Measurements from ENCODE around the gene SLC5A12. TPM values are rescaled to one million over a fixed set of nuclear protein-coding genes. Genes with fewer than 3 reads are reported as not detected.

The SLC5A12 gene
- polyA plus RNA-seq, 1 donor from 2014 or later = not detected

DNA sequence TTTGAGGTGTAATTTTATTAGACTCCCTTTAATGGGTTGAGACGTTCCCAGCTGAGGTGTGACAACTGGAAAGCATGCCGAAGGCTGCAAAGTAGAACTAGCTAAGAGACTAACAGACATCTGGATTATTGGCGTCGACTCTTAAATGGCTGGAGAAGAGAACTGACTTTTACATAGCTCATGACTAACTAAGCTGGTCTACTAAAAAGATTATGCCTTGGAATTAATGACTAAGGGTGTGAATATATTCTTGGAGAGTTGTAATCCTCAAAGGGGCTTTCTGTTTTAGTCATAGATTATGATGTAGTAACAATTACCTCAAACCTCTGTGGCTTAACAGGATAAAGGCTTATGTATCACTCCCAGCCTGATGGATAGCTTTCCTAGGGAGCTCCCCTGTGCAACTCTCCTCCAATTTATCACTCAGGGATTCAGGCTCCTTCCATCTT is 39.5 kb upstream of the SLC5A12 start:
- no peaks in the 10 kb centered on the region for H3K9me3 ChIP-seq (ENCODE audit: low read length)
- no peaks in the 10 kb centered on the region for H4K20me1 ChIP-seq (ENCODE audit: insufficient read depth)
- H2AFZ ChIP-seq (ENCODE audit: low read depth, low read length) = no peak overlapping the region
- H3K9me2 ChIP-seq (ENCODE audit: insufficient read depth, low read length) = no peaks in the 10 kb centered on the region
- H3K9ac ChIP-seq (ENCODE audit: low read length) = no peak overlapping the region
- no peak overlapping the region for H3K4me2 ChIP-seq (ENCODE audit: low read length)
- TF ChIP-seq RAD21 (conservative IDR thresholded peaks at IDR 0.05) (no peak), TAF1 (IDR thresholded peaks at IDR 0.05; ENCODE audit: low read depth) (no peak)
- TF ChIP-seq, protein P1, sequence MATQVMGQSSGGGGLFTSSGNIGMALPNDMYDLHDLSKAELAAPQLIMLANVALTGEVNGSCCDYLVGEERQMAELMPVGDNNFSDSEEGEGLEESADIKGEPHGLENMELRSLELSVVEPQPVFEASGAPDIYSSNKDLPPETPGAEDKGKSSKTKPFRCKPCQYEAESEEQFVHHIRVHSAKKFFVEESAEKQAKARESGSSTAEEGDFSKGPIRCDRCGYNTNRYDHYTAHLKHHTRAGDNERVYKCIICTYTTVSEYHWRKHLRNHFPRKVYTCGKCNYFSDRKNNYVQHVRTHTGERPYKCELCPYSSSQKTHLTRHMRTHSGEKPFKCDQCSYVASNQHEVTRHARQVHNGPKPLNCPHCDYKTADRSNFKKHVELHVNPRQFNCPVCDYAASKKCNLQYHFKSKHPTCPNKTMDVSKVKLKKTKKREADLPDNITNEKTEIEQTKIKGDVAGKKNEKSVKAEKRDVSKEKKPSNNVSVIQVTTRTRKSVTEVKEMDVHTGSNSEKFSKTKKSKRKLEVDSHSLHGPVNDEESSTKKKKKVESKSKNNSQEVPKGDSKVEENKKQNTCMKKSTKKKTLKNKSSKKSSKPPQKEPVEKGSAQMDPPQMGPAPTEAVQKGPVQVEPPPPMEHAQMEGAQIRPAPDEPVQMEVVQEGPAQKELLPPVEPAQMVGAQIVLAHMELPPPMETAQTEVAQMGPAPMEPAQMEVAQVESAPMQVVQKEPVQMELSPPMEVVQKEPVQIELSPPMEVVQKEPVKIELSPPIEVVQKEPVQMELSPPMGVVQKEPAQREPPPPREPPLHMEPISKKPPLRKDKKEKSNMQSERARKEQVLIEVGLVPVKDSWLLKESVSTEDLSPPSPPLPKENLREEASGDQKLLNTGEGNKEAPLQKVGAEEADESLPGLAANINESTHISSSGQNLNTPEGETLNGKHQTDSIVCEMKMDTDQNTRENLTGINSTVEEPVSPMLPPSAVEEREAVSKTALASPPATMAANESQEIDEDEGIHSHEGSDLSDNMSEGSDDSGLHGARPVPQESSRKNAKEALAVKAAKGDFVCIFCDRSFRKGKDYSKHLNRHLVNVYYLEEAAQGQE (IDR thresholded peaks at IDR 0.05; ENCODE audit: borderline replicate concordance) = no peak
- TF ChIP-seq, protein P2, sequence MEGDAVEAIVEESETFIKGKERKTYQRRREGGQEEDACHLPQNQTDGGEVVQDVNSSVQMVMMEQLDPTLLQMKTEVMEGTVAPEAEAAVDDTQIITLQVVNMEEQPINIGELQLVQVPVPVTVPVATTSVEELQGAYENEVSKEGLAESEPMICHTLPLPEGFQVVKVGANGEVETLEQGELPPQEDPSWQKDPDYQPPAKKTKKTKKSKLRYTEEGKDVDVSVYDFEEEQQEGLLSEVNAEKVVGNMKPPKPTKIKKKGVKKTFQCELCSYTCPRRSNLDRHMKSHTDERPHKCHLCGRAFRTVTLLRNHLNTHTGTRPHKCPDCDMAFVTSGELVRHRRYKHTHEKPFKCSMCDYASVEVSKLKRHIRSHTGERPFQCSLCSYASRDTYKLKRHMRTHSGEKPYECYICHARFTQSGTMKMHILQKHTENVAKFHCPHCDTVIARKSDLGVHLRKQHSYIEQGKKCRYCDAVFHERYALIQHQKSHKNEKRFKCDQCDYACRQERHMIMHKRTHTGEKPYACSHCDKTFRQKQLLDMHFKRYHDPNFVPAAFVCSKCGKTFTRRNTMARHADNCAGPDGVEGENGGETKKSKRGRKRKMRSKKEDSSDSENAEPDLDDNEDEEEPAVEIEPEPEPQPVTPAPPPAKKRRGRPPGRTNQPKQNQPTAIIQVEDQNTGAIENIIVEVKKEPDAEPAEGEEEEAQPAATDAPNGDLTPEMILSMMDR (IDR thresholded peaks at IDR 0.05; ENCODE audit: poor library complexity, severe bottlenecking) = no peak
- H3F3A ChIP-seq (ENCODE audit: insufficient read depth, low read length, poor library complexity, severe bottlenecking) = no peaks in the 10 kb centered on the region
- H3K79me2 ChIP-seq (replicated peaks; ENCODE audit: insufficient read depth, low read length) = no peaks in the 10 kb centered on the region
- H3K27ac ChIP-seq (ENCODE audit: low read length) = no peak overlapping the region
- H3K4me3 ChIP-seq (ENCODE audit: low read length) = no peak overlapping the region
- H3K27me3 ChIP-seq (ENCODE audit: insufficient read depth, low read depth, low read length) = no peaks in the 10 kb centered on the region
- no peaks in the 10 kb centered on the region for H3K36me3 ChIP-seq (ENCODE audit: insufficient read depth, low read length)

DNA sequence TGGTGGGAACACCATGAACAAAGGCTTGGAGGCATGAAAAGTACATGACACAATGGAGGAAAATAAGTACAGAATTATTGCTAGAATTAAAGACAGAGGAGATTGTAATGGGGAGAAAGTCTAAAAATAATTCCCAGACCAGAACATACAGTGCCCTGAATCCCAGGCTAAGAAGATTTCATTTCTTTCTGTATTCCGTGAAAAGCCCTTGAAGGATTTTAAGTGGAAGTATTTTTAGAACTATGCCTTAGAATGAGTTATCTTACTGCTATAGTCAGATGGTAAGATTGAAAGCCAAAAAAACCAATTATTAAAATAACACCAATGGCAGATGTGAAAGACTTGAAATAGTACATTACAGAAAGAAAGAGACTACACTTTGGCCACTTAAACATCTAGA is 36.1 kb upstream of the SLC5A12 start:
- H3K9me2 ChIP-seq (ENCODE audit: insufficient read depth, low read length) = no peaks in the 10 kb centered on the region
- no peaks in the 10 kb centered on the region for H3F3A ChIP-seq (ENCODE audit: insufficient read depth, low read length, poor library complexity, severe bottlenecking)
- no peak overlapping the region for H3K4me2 ChIP-seq (ENCODE audit: low read length)
- no peak overlapping the region for H3K9ac ChIP-seq (ENCODE audit: low read length)
- TF ChIP-seq MXI1 (conservative IDR thresholded peaks at IDR 0.05; ENCODE audit: poor library complexity, severe bottlenecking) (no peak), TAF1 (IDR thresholded peaks at IDR 0.05; ENCODE audit: low read depth) (no peak), EP300 (conservative IDR thresholded peaks at IDR 0.05; ENCODE audit: poor library complexity, severe bottlenecking) (no peak), SMC3 (conservative IDR thresholded peaks at IDR 0.05; ENCODE audit: poor library complexity) (no peak), POLR2AphosphoS5 (IDR thresholded peaks at IDR 0.05) (no peak), EZH2 (IDR thresholded peaks at IDR 0.05; ENCODE audit: borderline replicate concordance, insufficient read depth, low read length, poor library complexity, severe bottlenecking) (no peak), RAD21 (conservative IDR thresholded peaks at IDR 0.05) (no peak)
- TF ChIP-seq, protein P2 (IDR thresholded peaks at IDR 0.05; ENCODE audit: poor library complexity, severe bottlenecking) = no peak
- TF ChIP-seq, protein P1 (IDR thresholded peaks at IDR 0.05; ENCODE audit: borderline replicate concordance) = no peak
- H2AFZ ChIP-seq (ENCODE audit: low read depth, low read length) = no peak overlapping the region
- H3K36me3 ChIP-seq (ENCODE audit: insufficient read depth, low read length) = no peaks in the 10 kb centered on the region
- no peaks in the 10 kb centered on the region for H4K20me1 ChIP-seq (ENCODE audit: insufficient read depth)
- no peak overlapping the region for H3K27ac ChIP-seq (ENCODE audit: low read length)
- no peaks in the 10 kb centered on the region for H3K9me3 ChIP-seq (ENCODE audit: low read length)
- no peaks in the 10 kb centered on the region for H3K79me2 ChIP-seq (replicated peaks; ENCODE audit: insufficient read depth, low read length)
- no peaks in the 10 kb centered on the region for H3K27me3 ChIP-seq (ENCODE audit: insufficient read depth, low read depth, low read length)
- no peak overlapping the region for H3K4me3 ChIP-seq (ENCODE audit: low read length)

All from neural cell (in vitro differentiated cells).